Measurements from ENCODE around the gene RAB8B. TPM values are rescaled to one million over a fixed set of nuclear protein-coding genes. Genes with fewer than 3 reads are reported as not detected.

RAB8B gene
- total RNA-seq, result 10 to 100 TPM in 3 of 4 donors, 1 to 10 TPM in 1; 9.1 to 23.6 (median 10.7) TPM

DNA sequence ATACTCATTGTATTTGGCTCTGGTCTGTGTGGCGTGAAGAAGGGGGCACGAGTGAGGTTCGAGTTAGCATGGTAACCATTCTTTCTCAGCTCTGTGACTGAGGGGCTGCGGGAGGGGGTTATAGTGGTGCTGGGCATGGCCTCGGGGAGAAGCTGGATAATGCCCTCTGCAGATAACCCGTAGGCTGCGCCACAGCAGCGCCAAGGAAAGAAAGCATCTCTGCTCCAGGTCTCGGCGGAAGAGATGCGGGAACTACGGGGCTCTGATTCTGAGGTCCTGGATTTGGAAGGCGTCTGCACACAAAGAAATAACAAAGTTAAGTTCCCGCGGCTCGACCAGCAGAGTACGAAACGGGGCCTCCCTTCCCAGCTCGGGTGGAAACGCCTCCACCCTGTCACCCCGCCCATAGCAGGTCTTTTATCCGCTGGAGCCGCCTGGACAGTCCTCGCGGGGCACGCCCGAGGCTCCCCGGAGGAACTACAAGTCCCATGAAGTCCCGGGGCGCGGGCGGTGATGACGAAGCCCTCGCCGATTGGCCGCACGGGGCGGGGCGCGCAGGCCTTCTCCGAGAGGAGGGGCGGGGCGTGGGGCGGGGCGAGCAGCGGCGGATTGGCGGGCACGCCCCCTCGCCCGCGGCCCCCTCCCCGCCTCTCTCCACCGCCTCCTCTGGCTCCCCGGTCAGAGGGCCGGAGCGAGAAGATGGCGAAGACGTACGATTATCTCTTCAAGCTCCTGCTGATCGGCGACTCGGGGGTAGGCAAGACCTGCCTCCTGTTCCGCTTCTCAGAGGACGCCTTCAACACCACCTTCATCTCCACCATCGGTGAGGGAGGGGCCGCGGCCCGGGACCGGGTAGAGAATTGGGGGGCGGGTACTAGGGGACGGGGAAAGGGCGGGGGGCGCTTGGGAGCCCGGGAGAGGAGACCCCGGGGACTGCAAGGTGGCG, at the start of gene RAB8B:
RAB8B (plus strand) TSS at position 681 of the 946 bp plus-strand sequence; CDS start at position 700, 19 bp downstream.
- peak; percentile 98 to 100 for DNase-seq (ENCODE audit: low spot score in 2 of 2)
- TF ChIP-seq POLR2A (IDR thresholded peaks at IDR 0.05), result peak in 1 of 2 donors; percentile 75
- TF ChIP-seq CTCF (IDR thresholded peaks at IDR 0.05), result no peak
- WGBS, 2 donors, result 1% methylated on average over 44 to 70 of the region's 77 CpGs
- intact Hi-C loops (cut with DNase I; ENCODE audit: low total_unique reads), result no loop called here
- peak within 1 kb of the TSS; percentile 100 for H3K4me3 ChIP-seq (ENCODE audit: low read depth, poor library complexity, severe bottlenecking)

DNA sequence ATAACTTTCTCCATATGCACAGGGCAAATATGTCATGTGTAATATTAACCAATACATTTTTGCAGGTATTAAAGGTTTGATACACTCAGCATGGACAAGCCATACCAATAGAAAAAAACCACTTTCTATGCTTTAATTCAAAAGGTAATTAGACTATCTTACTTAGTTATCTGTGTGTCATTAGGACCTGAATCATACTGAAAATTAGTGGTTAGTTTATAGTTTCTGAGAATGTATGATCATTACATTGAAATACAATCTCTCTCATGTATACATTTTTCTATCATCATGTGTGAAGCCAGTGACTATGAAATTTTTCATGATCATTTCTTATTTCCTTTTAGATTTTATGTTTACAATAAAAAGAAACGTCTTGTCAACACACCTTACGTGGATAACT, 48.5 kb upstream of the RAB8B start:
- TF ChIP-seq POLR2A (IDR thresholded peaks at IDR 0.05), result no peak
- TF ChIP-seq CTCF (IDR thresholded peaks at IDR 0.05), result no peak
- intact Hi-C loops (cut with DNase I; ENCODE audit: low total_unique reads), result no loop called here
- WGBS, 2 donors, result 94 to 95% methylated on average over 2 of the region's 2 CpGs
- DNase-seq (ENCODE audit: low spot score in 2 of 2), result no peak
- no peak overlapping the region for H3K4me3 ChIP-seq (ENCODE audit: low read depth, poor library complexity, severe bottlenecking)

DNA sequence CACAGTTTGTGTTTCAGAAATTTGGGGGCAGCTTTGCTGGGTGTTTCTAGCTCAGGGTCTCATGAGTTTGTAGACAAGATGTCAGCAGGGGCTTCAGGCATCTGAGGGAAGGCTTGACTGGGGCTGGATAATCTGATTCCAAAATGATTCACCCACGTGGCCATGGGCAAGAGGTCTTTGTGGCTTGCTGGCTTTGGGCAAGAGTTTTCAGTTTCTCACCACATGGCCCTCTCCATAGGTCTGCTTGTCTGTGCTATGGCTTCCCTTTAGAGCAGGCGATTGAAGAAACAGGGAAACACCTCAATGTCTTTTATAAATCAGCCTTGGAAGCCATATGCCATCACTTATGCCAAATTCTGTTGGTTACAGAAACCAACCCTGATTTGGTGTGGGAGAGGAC, 44.0 kb upstream of the RAB8B start:
- H3K4me3 ChIP-seq (ENCODE audit: low read depth, poor library complexity, severe bottlenecking), result no peak overlapping the region
- TF ChIP-seq POLR2A (IDR thresholded peaks at IDR 0.05) (no peak), CTCF (IDR thresholded peaks at IDR 0.05) (no peak)
- WGBS, 2 donors, result 93 to 94% methylated on average over 2 of the region's 2 CpGs
- intact Hi-C loops (cut with DNase I; ENCODE audit: low total_unique reads), result no loop called here
- no peak for DNase-seq (ENCODE audit: low spot score in 2 of 2)

DNA sequence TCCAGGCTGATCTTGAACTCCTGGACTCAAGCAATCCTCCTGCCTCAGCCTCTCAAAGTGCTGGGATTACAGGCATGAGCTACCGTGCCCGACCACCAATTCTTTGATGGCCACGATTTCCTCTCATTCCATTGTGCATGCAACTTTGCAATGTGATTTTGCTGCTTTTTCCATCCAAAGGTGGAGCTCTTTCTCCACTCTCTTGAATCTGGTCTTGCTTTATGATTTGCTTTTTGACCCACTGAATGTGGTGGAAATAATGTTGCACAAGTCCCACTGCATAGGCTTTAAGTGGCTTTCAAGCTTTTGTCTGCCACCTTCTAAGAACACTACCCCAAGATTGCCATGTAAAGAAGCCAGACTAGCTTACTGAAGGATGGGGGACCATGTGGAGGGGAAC, 42.7 kb upstream of the RAB8B start:
- TF ChIP-seq CTCF (IDR thresholded peaks at IDR 0.05) (no peak), POLR2A (IDR thresholded peaks at IDR 0.05) (no peak)
- DNase-seq (ENCODE audit: low spot score in 2 of 2), result no peak
- intact Hi-C loops (cut with DNase I; ENCODE audit: low total_unique reads), result no loop called here
- WGBS, 2 donors, result 76 to 80% methylated on average over 3 of the region's 3 CpGs
- H3K4me3 ChIP-seq (ENCODE audit: low read depth, poor library complexity, severe bottlenecking), result no peak overlapping the region

GRCh38 chr15:63151665-63152064, 37.7 kb upstream of the RAB8B start:
- intact Hi-C loops (cut with DNase I; ENCODE audit: low total_unique reads), result no loop called here
- no peak for TF ChIP-seq CTCF (IDR thresholded peaks at IDR 0.05)
- no peak for TF ChIP-seq POLR2A (IDR thresholded peaks at IDR 0.05)
- 93 to 100% methylated on average over 1 of the region's 1 CpG for WGBS, 2 donors

More at GRCh38 chr15:63151665-63152064, 37.7 kb upstream of the RAB8B start:
- no peak for DNase-seq (ENCODE audit: low spot score in 2 of 2)
- H3K4me3 ChIP-seq (ENCODE audit: low read depth, poor library complexity, severe bottlenecking), result no peak overlapping the region

All from lower leg skin (tissue), 4 donors.